ENCODE results near the gene POLR1G. TPM values are rescaled to one million over a fixed set of nuclear protein-coding genes. Genes with fewer than 3 reads are reported as not detected.

The POLR1G gene
- total RNA-seq, 6 donors from 2014 or later, result 1.0 to 7.7 (median 5.8) TPM

GRCh38 chr19:45451131-45451849 is 44.8 kb downstream of the POLR1G start:
- TF ChIP-seq, protein P1, sequence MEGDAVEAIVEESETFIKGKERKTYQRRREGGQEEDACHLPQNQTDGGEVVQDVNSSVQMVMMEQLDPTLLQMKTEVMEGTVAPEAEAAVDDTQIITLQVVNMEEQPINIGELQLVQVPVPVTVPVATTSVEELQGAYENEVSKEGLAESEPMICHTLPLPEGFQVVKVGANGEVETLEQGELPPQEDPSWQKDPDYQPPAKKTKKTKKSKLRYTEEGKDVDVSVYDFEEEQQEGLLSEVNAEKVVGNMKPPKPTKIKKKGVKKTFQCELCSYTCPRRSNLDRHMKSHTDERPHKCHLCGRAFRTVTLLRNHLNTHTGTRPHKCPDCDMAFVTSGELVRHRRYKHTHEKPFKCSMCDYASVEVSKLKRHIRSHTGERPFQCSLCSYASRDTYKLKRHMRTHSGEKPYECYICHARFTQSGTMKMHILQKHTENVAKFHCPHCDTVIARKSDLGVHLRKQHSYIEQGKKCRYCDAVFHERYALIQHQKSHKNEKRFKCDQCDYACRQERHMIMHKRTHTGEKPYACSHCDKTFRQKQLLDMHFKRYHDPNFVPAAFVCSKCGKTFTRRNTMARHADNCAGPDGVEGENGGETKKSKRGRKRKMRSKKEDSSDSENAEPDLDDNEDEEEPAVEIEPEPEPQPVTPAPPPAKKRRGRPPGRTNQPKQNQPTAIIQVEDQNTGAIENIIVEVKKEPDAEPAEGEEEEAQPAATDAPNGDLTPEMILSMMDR (IDR thresholded peaks at IDR 0.05), result no peak
- peak in 1 of 4 donors; percentile 5 for TF ChIP-seq POLR2A (IDR thresholded peaks at IDR 0.05)
- no peak for TF ChIP-seq EP300 (IDR thresholded peaks at IDR 0.05)
- peak in 1 of 2 donors; percentile 39 for TF ChIP-seq POLR2AphosphoS5 (IDR thresholded peaks at IDR 0.05)
- Histone ChIP-seq H3K27me3 (no peaks in the 10 kb centered on the region), H3K27ac (peak overlapping the region; percentile 84 to 93 (median 92)), H3K4me3 (peak overlapping the region; percentile 55 to 71 (median 64)), H3K9me3 (no peaks in the 10 kb centered on the region), H3K36me3 (no peaks in the 10 kb centered on the region), H3K4me1 (peaks cover 42 to 59% (median 48%) of the 10 kb centered on the region in 4 donors)
- WGBS, 2 donors, result 3 to 7% methylated on average over 13 to 28 of the region's 28 CpGs
- ATAC-seq (ENCODE audit: low FRiP score in 2 of 2) (peak; percentile 1 to 14), DNase-seq (no peak)

- H3K9me3 ChIP-seq, result no peaks in the 10 kb centered on the region
- H3K4me3 ChIP-seq, result no peak overlapping the region
- no peak for ATAC-seq (ENCODE audit: low FRiP score in 2 of 2)
- peak overlapping the region in 2 of 4 donors; percentile 92 to 93 for H3K27ac ChIP-seq
- DNase-seq, result no peak
- no peaks in the 10 kb centered on the region for H3K36me3 ChIP-seq
- 73 to 75% methylated on average over 12 of the region's 12 CpGs for WGBS, 2 donors
- no peaks in the 10 kb centered on the region for H3K27me3 ChIP-seq
- TF ChIP-seq EP300 (IDR thresholded peaks at IDR 0.05) (no peak), POLR2A (IDR thresholded peaks at IDR 0.05) (no peak)
- peaks cover 46 to 65% (median 51%) of the 10 kb centered on the region in 4 donors for H3K4me1 ChIP-seq
These were observed 45.5 kb downstream of the POLR1G start for GRCh38 chr19:45451850-45452387.

DNA sequence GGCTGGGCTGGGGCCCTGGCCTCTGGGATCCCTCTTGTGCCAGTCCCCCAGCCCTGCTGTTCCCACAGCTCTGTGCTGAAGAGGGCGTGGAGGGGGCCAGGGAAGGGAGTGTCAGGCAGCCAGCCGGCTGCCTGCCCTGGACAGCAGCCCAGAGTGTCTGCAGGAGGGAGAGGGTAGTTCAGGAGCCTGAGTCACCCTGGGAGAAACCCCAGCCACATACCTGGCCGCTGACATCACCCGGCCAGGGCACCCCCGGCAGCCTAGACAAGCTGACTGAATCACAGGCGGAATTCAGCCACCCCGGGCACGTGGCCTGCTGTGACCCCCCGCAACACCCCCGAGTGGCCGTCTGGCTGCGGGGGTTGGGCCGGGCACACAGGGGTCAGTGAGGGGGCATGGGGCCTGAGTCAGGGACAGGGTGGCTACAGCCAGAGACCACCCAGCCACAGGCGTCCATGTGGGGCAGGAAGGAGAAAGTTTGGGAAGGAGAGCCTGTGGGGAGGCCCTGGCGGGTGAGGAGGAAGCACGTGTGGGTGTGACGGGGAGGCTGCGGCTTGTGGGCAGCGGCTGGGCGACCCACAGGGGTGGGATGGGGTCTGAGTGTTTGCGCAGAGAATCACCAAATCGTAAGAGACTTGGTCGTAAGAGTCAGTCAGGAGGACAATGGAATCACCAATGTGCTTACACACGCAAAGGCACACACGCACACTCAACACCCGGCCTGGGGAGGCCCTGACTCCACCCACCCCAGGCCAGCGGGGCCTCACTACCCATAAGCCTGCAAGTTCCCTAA is 49.5 kb downstream of the POLR1G start:
- no peaks in the 10 kb centered on the region for H3K36me3 ChIP-seq
- H3K27ac ChIP-seq, result peak overlapping the region; percentile 78 to 81 (median 79)
- no peaks in the 10 kb centered on the region for H3K9me3 ChIP-seq
- peaks cover 29 to 45% (median 37%) of the 10 kb centered on the region in 4 donors for H3K4me1 ChIP-seq
- TF ChIP-seq POLR2AphosphoS5 (IDR thresholded peaks at IDR 0.05), result peak; percentile 74 to 91
- peak in 2 of 4 donors; percentile 21 to 70 for TF ChIP-seq POLR2A (IDR thresholded peaks at IDR 0.05)
- peak in 3 of 4 donors; percentile 9 to 74 (median 35) for TF ChIP-seq EP300 (IDR thresholded peaks at IDR 0.05)
- TF ChIP-seq, protein P1 (IDR thresholded peaks at IDR 0.05), result peak in 3 of 6 experiments; percentile 6 to 44 (median 14)
- H3K27me3 ChIP-seq, result no peaks in the 10 kb centered on the region
- no peak overlapping the region for H3K4me3 ChIP-seq
- ATAC-seq (ENCODE audit: low FRiP score in 2 of 2) (peak; percentile 87 to 92), DNase-seq (peak; percentile 94 to 97)
- 13 to 17% methylated on average over 15 to 25 of the region's 27 CpGs for WGBS, 2 donors

DNA sequence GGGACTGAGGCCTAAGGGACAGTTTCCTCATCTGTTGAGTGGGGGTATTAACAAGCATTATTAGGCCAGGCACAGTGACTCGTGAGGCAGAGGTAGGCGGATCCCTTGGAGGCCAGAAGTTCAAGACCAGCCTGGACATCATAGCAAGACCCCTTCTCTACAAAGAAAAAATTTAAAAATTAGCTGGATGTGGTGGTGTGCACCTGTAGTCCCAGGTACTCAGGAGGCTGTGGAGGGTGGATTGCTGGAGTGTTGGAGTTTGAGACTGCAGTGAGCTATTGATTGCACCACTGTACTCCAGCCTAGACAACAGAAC is 50.0 kb downstream of the POLR1G start:
- no peaks in the 10 kb centered on the region for H3K27me3 ChIP-seq
- H3K9me3 ChIP-seq, result no peaks in the 10 kb centered on the region
- peak overlapping the region; percentile 78 to 81 (median 79) for H3K27ac ChIP-seq
- peaks cover 23 to 40% (median 31%) of the 10 kb centered on the region in 4 donors for H3K4me1 ChIP-seq
- 52 to 54% methylated on average over 2 of the region's 2 CpGs for WGBS, 2 donors
- no peak overlapping the region for H3K4me3 ChIP-seq
- no peak for ATAC-seq (ENCODE audit: low FRiP score in 2 of 2)
- no peaks in the 10 kb centered on the region for H3K36me3 ChIP-seq
- DNase-seq, result no peak
- TF ChIP-seq EP300 (IDR thresholded peaks at IDR 0.05) (no peak), POLR2A (IDR thresholded peaks at IDR 0.05) (no peak), POLR2AphosphoS5 (IDR thresholded peaks at IDR 0.05) (no peak)
- TF ChIP-seq, protein P1 (IDR thresholded peaks at IDR 0.05), result no peak

- H3K4me1 ChIP-seq, result peaks cover 21 to 35% (median 28%) of the 10 kb centered on the region in 4 donors
- no peaks in the 10 kb centered on the region for H3K27me3 ChIP-seq
- no peak overlapping the region for H3K27ac ChIP-seq
- no peak for ATAC-seq (ENCODE audit: low FRiP score in 2 of 2)
- no peaks in the 10 kb centered on the region for H3K9me3 ChIP-seq
- no peak for TF ChIP-seq EP300 (IDR thresholded peaks at IDR 0.05)
- TF ChIP-seq, protein P1 (IDR thresholded peaks at IDR 0.05), result no peak
- TF ChIP-seq POLR2A (IDR thresholded peaks at IDR 0.05), result no peak
- no peak for TF ChIP-seq POLR2AphosphoS5 (IDR thresholded peaks at IDR 0.05)
- DNase-seq, result no peak
- no peak overlapping the region for H3K4me3 ChIP-seq
- H3K36me3 ChIP-seq, result no peaks in the 10 kb centered on the region
These were observed 51.3 kb downstream of the POLR1G start for GRCh38 chr19:45457776-45458175.
